Measurements from ENCODE around the gene PTGFRN.
"Not testable (repeated sequence)": the region's sequence is repeated elsewhere in the genome, so short reads cannot be mapped to it uniquely, and the experiment has no call there.

PTGFRN gene

DNA sequence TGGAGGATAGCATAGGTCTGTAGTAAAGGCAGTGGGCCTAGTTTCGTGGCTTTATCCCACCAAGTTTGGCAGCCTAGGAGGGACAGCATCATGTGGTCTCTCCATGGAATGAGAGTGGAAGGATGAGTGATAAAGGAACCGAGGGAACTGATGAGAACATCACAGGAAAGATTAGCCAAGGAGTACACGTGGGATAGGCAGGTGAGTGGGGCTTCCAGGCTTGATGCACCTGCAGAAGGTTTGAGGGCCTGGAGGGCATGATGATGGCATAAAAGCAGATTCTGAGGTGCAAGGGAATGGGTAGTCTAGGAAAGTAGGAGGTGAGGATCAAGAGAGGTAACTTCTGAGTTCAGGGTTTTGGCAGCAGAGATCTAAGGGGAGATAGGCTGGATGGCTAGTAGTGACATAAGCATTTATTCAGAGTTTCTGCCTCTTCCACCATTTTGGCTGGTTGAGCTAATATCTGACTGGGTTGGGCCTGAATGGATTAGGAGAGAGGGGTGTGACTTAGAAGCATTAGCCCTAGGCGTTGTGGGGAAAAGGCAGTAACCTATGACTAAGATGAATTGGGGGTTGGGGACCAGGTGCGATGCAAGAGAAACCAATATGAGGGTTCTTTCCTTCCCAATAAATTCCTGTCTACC, 9.1 kb downstream of the PTGFRN start:
- no peak for DNase-seq

DNA sequence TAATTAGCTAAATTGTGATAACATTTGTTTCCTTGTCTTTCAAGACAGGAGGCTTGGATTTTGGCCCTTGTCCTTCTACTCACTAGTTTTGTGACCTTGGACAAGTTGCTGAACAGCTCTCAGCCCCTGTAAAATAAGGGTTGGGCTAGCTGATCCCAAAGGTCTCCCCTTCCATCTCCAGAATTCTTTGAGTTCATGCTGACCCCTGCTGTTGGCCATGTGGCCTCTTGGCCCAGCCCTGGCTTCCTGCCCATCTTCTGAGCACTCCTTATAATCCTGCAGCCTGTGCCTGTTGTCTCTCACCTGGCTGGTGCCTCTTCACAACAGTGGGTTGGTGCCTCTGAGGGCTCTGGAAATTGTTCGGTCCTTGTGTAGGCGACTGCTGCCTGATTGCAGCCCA, 10.1 kb downstream of the PTGFRN start:
- DNase-seq: no peak

DNA sequence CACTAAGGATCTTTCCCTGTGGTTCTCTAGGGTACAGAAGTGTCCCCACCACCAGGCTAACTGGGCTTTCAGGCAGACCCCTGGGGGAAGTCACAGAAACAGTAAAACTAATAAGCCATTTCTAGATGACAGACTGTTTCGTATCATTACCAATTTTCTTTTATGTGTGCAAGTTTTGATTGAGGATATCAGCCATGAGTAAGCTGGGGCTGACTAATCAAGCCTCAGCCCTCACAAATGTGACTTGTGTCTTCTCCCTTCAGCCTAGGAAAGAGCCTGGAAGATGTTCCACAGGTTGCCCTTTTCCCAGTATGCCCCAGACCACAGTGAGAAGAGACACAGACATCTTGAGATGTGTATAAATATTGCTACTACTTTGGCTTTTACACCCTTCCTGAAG, 10.5 kb downstream of the PTGFRN start:
- DNase-seq: no peak

DNA sequence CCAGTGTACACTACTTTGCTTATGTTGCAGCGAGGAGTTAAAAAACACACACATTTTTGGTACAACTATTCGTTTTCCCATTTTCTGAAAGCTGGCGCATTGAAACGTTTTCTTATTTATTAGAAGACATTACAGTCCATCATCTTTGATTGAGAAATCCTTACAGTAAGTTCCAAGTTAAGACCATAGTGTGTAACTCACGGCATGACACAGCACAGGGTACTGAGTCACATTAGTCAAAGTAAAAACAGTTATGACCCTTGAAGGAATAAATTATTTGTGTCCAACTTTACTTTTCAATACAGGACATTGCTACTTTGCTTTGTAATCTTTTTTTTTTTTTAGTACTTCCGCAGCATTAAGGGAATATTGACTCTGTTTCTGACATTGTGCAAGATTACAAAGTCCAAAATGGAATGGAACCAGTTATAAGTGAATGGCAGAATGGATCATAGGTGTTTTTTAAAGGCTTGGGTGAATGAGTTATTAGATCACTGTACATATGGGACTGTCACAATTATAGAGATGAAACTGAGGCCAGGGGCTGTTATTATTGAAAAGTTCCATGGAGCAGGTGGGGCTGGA, 11.7 kb downstream of the PTGFRN start:
- DNase-seq: no peak

DNA sequence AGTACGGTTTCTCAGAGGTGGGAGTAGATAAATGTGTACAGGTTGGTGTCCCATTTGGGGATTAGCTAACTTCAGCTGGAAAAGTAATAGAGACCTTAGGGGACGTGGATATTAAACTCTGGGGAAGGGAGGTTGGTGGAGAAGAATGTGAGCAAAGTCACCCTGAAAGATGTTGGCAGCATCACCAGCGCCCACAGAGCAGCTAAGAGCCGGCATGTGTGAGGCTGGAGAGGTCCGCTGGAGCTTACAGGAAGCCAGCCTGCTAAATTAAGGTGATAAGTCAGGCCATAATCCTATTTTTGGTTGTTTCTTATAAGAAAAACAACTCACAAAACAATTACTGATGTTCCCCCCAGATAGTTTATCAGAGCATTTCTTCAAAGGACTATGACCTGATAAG, 12.2 kb downstream of the PTGFRN start:
- DNase-seq: no peak

DNA sequence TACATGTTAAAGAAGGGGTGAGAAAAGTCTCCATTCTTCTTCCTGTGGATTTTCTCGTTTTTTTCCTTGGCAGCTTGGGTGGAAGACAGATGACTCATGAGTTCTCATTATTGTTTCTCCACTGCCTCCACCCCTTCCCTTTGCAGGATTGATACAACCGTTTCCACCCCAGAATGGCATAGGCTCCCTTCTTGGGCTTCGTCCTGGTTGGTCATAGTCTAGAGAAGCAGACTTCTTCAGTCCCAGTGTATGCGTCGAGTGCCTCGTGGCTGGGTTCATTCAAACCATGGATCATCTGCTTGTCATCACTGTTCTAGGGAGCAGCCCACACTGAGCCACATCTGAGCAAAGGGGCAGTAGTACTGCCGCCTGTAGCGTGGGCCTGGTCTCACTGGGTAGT, 13.7 kb downstream of the PTGFRN start:
- DNase-seq: no peak

DNA sequence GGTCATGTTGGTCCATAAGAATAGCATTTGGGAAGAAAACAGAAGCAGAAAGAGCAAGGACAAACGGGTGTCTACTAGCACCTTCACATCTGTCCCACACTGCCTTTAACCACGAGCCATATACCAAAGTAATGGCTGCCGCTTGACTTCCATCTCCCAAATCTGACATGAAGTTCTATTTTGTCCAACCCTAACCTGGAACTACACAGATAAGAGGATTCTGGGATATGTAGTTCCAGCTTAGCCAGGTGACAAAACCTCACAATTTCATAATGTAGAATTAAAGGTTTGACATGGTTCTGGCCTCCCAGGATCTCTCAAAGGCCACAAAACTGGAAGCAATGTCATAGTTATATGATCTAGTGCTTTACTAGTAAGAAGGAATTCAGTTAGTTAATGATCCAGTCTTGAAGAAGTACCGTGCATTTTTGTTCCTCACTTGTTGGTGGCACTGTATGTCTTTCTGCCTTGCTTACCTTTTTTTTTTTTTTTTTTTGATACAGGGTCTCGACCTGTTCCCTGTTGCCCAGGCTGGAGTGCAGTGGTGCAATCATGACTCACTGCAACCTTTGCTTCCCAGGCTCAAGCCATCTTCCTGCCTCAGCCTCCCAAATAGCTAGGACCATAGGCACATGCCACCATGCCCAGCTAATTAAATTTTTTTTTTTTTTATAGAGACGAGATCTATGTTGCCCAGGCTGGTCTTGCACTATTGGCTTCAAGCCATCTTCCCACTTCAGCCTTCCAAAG, 17.5 kb downstream of the PTGFRN start:
- no peak for DNase-seq

DNA sequence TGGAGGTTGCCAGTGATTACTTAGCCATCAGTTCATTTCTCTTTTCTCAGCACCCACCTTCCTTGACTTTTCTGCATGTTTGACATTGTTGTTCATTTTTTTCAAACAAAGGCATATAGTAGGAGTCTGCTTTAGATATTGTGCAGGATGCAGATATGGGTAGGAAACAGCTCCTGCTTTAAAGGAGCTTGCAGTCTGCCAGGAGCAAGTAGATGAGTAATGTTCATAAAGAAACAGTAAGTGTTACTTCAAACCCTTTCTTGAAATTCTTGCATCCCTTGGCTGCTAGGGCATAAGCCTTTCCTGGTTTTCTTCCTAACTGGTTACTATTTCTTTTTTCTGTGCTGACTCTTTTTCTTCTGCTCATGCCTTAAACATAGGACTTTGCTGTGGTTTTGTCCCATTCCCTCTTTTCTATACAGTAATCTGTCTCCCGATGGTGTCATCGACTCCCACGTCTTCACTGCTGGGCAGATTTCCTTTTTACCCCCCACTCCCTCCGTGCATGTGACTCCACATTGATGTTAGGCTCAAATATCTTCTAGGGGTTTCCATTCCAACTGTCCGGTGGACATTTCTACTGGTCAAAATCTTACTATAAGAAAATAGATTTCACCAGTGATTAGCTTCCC, 20.4 kb downstream of the PTGFRN start:
- DNase-seq: no peak

DNA sequence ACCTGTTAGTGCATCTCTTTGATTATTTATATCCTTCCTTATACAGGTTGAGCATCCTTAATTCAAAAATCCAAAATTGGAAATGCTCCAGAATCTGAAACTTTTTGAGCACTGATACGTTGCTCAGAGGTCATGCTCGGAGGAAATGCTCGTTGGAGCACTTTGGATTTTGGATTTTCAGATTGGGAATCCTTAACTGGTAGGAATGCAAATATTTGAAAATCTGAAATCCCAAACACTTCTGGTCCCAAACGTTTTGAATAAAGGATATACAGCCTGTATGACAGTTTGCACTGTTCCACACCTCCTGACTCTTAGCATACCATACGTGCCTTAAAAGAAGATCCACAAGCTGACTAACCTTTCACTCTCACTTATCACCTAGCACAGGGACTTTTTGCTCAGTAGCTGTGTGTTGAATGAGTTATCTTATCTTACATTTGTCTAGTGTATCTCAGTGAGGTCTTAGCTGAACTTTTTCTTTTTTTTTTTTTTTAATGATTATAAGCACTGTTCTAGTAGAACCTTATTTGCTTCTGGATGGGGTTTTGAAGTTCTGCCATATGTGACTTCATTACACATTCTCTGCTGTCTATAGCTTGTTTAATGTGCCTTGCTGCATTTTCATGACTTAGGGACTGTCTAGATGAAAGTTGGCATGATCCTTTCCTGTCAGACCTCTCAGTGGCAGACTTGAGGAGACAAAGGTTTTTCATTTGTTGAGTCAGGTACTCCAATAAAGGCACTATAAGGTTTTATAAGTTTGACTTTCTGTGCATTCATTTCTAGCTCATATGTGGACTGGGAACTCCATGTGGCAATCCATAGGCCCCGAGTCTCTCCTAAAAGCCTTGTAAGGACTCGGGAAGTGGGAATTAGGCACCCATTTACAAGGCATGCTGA, 21.6 kb downstream of the PTGFRN start:
- no peak for DNase-seq

DNA sequence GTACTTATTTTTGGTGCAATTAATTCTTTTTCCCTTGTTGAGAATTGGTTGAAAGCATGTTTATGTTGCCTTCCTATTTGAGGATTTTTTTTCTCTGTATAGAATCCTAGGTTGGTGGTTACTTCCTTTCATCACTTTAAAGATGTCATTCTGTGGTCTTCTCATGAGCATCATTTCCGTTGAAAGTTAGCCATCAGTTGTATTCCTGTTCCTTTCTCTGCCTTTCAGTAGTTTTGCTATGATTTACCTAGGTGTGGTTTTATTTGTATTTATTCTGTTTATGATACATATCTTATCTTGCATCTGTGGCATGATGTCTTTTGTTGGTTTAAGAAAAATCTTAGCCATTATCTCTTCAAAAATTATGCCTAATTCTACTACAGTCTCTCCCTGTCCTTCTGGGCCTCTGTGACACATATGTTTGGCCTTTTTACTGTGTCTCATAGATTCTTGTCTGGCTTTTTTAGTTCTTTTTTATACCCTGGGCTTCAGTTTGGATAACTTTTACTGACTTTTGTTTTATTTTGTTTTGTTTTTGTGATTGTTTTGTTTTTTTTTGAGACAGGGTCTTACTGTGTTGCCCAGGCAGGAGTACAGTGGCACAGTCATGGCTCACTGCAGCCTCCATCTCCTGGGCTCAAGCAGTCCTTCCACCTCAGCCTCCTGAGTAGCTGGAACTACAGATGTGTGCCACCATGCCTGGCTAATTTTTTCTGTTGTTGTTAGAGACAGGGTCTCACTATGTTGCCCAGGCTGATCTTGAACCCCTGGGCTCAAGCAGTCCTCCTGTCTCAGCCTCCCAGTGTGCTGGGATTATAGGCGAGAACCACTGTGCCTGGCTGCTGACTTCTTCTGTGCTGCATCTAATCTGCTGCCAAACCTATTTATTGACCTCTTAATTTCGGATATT, 24.1 kb downstream of the PTGFRN start:
- no peak for DNase-seq

DNA sequence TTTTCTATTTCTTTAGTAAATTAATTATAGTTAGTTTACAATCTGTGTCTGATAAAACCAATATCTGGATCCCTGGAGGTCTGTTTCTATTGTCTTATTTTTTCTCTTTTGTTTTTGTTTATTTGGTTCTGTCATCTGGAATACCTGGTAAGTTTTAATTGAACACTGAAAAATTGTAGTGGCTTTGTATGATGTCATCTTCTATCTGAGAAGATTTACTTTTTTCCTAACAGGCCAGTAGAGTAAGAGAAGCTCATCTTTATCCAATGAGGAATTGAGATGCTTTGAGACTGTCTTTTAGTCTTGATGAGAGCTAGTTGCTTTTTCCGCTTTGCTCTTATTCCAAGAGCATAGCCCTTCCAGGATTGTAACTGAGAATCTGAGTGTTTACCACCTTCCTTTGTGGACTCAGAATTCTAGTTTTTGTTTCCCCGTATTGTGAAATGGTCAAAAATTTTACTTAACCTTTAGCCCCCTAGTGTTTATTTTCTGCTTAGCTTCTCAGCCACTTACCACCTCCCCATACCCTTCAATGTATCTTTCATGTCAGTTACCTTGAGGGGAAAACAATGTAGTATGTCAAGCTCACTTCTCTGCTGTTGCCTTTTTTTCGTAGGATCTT, 25.0 kb downstream of the PTGFRN start:
- no peak for DNase-seq

DNA sequence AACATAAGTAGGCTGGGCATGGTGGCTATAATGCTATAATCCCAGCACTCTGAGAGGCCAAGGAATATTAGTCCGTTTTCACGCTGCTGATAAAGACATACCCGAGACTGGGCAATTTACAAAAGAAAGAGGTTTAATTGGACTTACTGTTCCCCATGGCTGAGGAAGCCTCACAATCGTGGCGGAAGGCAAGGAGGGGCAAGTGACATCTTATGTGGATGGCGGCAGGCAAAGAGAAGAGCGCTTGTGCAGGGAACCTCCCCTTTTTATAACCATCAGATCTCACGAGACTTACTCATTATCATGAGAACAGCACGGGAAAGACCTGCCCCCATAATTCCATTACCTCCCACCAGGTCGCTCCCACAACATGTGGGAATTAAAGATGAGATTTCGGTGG, 28.5 kb downstream of the PTGFRN start:
- no peak for DNase-seq

DNA sequence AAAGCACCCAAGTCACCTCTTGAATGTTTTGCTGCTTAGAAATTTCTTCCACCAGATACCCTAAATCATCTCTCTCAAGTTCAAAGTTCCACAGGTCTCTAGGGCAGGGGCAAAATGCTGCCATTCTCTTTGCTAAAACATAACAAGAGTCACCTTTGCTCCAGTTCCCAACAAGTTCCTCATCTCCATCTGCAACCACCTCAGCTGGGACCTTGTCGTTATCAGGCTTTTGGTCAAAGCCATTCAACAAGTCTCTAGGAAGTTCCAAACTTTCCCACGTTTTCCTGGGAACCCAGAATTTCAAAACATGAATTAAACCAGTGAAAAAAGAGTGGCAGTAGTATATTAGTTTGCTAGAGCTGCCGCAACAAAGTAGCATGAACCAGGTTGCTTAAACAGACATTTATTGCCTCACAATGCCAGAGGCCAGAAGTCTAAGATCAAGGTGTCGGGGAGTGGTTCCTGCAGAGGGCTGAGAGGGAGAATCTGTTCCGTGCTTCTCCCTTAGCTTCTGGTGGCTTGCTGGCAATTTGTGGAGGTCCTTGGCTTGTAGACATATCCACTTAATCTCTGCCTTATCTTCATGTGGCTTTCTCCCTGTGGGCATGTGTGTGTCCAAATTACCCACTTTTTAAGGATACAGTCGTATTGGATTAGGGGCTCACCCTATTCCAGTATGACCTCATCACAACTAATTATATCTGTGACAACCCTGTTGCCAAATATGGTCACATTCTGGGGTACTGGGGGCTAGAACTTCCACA, 30.2 kb downstream of the PTGFRN start:
- not testable (repeated sequence) for DNase-seq

DNA sequence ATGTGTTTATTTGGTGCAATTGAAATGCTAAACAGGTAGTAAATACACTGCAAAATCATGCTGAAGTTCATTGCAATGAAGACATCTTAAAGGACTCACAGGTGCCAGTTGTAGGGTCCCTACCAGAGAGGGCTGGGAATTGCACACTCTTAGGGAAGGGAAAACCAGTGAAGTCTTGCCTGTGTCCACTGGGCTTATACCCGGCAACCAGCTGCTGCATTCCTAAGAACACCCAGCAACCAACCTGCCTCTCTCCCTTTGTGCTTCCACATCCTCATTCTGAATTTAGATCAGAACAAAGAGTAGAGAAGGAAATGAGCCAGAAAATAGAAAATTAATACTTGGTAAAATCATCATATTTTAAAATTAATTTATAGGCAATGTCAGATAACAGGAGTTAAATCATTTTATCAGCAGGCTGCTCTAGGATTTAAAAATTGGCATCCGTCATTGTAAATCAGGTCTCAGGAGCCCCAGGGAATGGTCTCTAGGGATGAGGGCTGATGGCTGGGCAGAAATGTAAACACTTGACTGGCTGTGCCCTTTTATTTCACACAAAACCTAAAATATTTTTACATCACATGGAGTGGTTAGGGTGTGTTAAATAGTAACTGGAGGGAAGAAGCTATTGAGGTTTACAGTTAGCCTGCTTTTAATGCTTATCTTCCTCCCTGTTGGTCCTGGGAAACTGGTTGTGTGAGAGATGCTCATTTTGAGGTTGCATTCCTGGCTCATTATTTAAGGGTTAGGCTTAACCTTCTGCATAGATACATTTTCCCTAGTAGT, 31.3 kb downstream of the PTGFRN start:
- DNase-seq: no peak

DNA sequence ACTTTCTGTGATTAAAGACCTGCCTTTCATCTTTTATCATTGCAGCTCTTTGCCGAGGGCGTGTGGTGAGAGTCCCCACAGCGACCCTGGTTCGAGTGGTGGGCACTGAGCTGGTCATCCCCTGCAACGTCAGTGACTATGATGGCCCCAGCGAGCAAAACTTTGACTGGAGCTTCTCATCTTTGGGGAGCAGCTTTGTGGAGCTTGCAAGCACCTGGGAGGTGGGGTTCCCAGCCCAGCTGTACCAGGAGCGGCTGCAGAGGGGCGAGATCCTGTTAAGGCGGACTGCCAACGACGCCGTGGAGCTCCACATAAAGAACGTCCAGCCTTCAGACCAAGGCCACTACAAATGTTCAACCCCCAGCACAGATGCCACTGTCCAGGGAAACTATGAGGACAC, 32.0 kb downstream of the PTGFRN start:
- DNase-seq: no peak

DNA sequence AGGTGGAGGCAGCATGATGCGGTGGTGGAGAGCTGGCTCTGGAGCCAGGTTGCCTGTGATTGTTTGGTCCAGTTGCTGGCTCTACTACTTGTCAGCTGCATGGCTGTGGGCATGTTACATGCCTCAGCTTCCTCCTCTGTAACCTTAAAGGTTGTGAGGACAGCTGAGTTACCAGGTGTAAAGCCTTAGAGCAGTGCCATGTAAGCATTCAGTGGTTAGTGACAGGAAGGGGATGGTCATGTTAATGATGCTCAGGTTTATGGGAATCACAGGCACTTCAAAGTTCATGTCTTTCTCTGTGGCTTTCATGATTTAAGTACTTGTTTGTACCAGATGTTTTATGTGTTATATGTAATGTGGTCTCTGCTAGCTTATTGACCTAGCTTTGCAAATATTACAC, 32.6 kb downstream of the PTGFRN start:
- no peak for DNase-seq

DNA sequence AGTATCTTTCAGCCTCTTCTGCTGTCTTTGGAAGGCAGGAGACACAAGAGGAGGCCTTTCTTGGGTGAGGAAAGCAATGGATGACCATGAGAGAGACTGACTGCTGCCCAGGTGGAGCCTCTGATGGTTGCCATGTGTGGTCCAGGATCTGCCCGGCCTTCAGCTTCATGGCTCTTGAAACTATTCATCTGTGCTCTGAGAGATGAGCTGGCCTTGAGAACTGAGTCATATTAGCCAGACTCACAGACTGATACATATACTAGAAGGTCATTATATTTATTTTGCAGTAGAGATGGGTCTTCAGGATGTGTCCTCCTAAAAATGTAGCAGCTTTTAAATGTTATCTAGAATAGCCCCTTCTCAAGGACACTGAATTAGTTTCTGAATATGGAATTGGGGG, 33.7 kb downstream of the PTGFRN start:
- no peak for DNase-seq

DNA sequence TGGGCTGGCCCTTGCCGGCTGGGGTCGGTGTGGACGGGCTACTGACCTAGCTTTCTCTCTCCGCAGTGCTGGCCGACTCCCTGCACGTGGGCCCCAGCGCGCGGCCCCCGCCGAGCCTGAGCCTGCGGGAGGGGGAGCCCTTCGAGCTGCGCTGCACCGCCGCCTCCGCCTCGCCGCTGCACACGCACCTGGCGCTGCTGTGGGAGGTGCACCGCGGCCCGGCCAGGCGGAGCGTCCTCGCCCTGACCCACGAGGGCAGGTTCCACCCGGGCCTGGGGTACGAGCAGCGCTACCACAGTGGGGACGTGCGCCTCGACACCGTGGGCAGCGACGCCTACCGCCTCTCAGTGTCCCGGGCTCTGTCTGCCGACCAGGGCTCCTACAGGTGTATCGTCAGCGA, 34.9 kb downstream of the PTGFRN start:
- DNase-seq: no peak

DNA sequence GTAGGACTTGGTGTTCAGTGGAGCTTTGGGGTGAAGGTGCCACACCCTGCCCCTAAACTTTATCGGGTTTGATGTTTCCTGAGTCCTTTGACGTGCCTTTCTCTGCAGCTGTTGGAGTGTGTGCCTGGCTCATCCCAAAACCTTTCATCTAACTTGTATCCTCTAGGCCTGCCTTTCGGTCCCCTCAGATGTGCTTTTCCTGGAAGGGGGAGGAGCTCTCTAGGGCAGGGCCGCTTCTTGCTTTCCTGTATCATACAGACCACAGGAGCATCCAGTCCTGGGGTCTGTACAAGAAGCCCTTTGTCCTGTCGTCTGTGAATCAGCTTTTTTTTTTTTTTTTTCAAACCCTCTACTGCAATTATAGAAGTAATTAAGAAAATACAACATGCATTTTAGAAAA, 35.7 kb downstream of the PTGFRN start:
- no peak for DNase-seq

DNA sequence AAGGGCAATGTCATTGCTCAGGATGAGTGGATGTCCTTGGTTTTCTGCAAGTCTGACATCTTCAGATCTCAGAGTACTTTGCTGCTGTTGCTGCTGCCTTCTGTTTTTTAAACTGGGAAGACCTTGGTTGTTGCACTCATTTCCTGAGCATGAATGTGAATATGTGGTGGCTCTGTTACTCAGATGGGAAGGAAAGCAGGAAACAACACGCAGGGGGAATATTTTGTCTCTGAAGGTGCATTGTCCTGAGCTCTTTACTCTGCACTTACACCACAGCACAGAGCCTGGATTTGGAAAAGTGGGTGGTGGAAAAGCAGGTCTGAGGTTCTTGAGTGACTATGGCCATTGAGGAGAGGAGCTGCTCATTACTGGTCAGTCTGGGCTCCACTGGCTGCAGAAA, 36.3 kb downstream of the PTGFRN start:
- no peak for DNase-seq

Measured in effector CD4-positive, alpha-beta T cell (primary cell).